GM12878 (cell line): ENCODE data around the gene HTD2. TPM values are rescaled to one million over a fixed set of nuclear protein-coding genes. Genes with fewer than 3 reads are reported as not detected.
A peak's percentile ranks its signal among the peaks of the same experiment; 100 is the strongest.

Experiments
- ATAC-seq: fragments of 200-7000 bp; cut with Tn5 transposase; 3 replicates; pipeline ENCODE4 v1.9.1; 2020; ENCODE audit warnings: mild to moderate bottlenecking, moderate library complexity
- BruUV-seq: library from RNA; stranded (reverse); fragments of 400-500 nt; replicated peaks from 2 replicates; lab custom pipeline; 2021; lab: Mats Ljungman, UMichigan
- CTCF ChIA-PET: fragments of 300-600 bp; sonication (Branson Sonifier 250); formaldehyde crosslinking; extraction: SDS; loops from one replicate; lab custom pipeline; 2021; ENCODE audit warnings: inconsistent platforms; lab: Yijun Ruan, JAX
- POLR2A ChIA-PET: fragments of 350-600 bp; formaldehyde crosslinking; extraction: SDS; loops from one replicate; lab custom pipeline; 2021; ENCODE audit warnings: inconsistent platforms; lab: Charles Lee
- RAD21 ChIA-PET: fragments of 300-600 bp; sonication (Branson Sonifier 250); formaldehyde crosslinking; loops from one replicate; lab custom pipeline; 2023; ENCODE audit warnings: antibody characterized with exemption; ENCODE audit not compliant: unreplicated experiment; lab: Charles Lee
- SMC1A ChIA-PET: fragments of 300-600 bp; sonication (Branson Sonifier 250); formaldehyde crosslinking; loops from one replicate; lab custom pipeline; 2023; ENCODE audit not compliant: unreplicated experiment, uncharacterized antibody; lab: Charles Lee
- DNase-seq: peaks from one replicate; pipeline ENCODE4 v3.0.0-alpha.2; 2011; ENCODE audit warnings: low read depth, low spot score
- FAIRE-seq: peaks from 3 replicates; lab custom pipeline; 2011; peaks lifted over from hg19 to GRCh38; lab: Jason Lieb, UNC
- H2AFZ ChIP-seq: 2 replicates; pipeline ENCODE4 v1.6.0; 2011; ENCODE audit warnings: low read depth, low read length, control low read depth; ENCODE audit not compliant: control insufficient read depth
- H3K27ac ChIP-seq: 2 replicates; pipeline ENCODE4 v1.5.1; 2011; ENCODE audit warnings: control low read depth; ENCODE audit not compliant: control insufficient read depth, insufficient read depth
- H3K27me3 ChIP-seq, 2 experiments: replicated peaks in 1 of 2; 2 replicates each; pipeline versions ENCODE4 v1.6.0 to v1.6.1; 2011; ENCODE audit warnings: low read length in 1 of 2; ENCODE audit not compliant: control insufficient read depth in 2 of 2, insufficient read depth in 2 of 2
- H3K36me3 ChIP-seq, 2 experiments: 2 replicates each; pipeline ENCODE4 v1.5.1; 2011; ENCODE audit warnings: low read length in 1 of 2; ENCODE audit not compliant: control insufficient read depth in 2 of 2, insufficient read depth in 2 of 2
- H3K4me1 ChIP-seq: 2 replicates; pipeline ENCODE4 v1.6.1; 2011; ENCODE audit warnings: mild to moderate bottlenecking, low read length, moderate library complexity, mixed read lengths; ENCODE audit not compliant: control insufficient read depth, insufficient read depth
- H3K4me2 ChIP-seq: 2 replicates; pipeline ENCODE4 v1.6.0; 2011; ENCODE audit warnings: control low read depth; ENCODE audit not compliant: control insufficient read depth, insufficient read depth
- H3K4me3 ChIP-seq: fragments of 200-600 bp; sonication (generic); 2 replicates; pipeline ENCODE4 v1.5.1; 2016
- H3K79me2 ChIP-seq: 2 replicates; pipeline ENCODE4 v1.6.0; 2011; ENCODE audit warnings: low read length; ENCODE audit not compliant: control insufficient read depth, insufficient read depth
- H3K9ac ChIP-seq: 2 replicates; pipeline ENCODE4 v1.8.0; 2011; ENCODE audit warnings: low read length, control low read depth, mixed read lengths; ENCODE audit not compliant: control insufficient read depth, insufficient read depth
- H3K9me3 ChIP-seq: replicated peaks from 3 replicates; pipeline ENCODE4 v1.5.1; 2011; ENCODE audit warnings: mild to moderate bottlenecking, low read length; ENCODE audit not compliant: control insufficient read depth, insufficient read depth
- H4K20me1 ChIP-seq: 2 replicates; pipeline ENCODE4 v1.6.0; 2011; ENCODE audit not compliant: control insufficient read depth, insufficient read depth
- CHD2 ChIP-seq: IDR thresholded peaks from 2 replicates; pipeline ENCODE4 v1.6.1; 2011; ENCODE audit warnings: low read depth, low read length, improper control_type of control experiment, borderline replicate concordance
- FOS ChIP-seq: IDR thresholded peaks from 3 replicates; pipeline ENCODE4 v1.6.1; 2011; ENCODE audit warnings: borderline replicate concordance; ENCODE audit not compliant: insufficient read length; ENCODE audit errors: extremely low read depth
- NR2C1 ChIP-seq: fragments of 450-650 bp; IDR thresholded peaks from 2 replicates; pipeline ENCODE4 v1.6.1; 2017; ENCODE audit warnings: antibody characterized with exemption, mild to moderate bottlenecking, moderate library complexity
- NRF1 ChIP-seq: conservative IDR thresholded peaks from 2 replicates; pipeline ENCODE4 v1.6.1; 2011; ENCODE audit warnings: mild to moderate bottlenecking, low read depth, low read length, improper control_type of control experiment
- POLR2AphosphoS2 ChIP-seq: IDR thresholded peaks from 2 replicates; pipeline ENCODE4 v1.6.1; 2011; ENCODE audit warnings: low read depth, mild to moderate bottlenecking, low read length, improper control_type of control experiment, moderate library complexity
- RAD51 ChIP-seq: fragments of 450-650 bp; IDR thresholded peaks from 2 replicates; pipeline ENCODE4 v1.6.1; 2016; ENCODE audit warnings: moderate library complexity, mild to moderate bottlenecking, inconsistent platforms
- RUNX3 ChIP-seq: IDR thresholded peaks from 2 replicates; pipeline ENCODE4 v1.6.1; 2012; ENCODE audit warnings: low read length, inconsistent platforms
- SREBF1 ChIP-seq: IDR thresholded peaks from 2 replicates; pipeline ENCODE4 v1.6.1; 2012; ENCODE audit warnings: mild to moderate bottlenecking, low read length
- SUZ12 ChIP-seq: fragments of 200-600 bp; sonication (generic); IDR thresholded peaks from one replicate; pipeline ENCODE4 v1.6.1; 2018; ENCODE audit warnings: antibody characterized with exemption, mild to moderate bottlenecking; ENCODE audit not compliant: unreplicated experiment
- ZNF207 ChIP-seq: fragments of 450-650 bp; IDR thresholded peaks from 2 replicates; pipeline ENCODE4 v1.6.1; 2014; ENCODE audit warnings: antibody characterized with exemption, mild to moderate bottlenecking, borderline replicate concordance
- ZNF24 ChIP-seq: fragments of 450-650 bp; IDR thresholded peaks from 2 replicates; pipeline ENCODE4 v1.6.1; 2017; ENCODE audit warnings: antibody characterized with exemption, mild to moderate bottlenecking
- ZZZ3 ChIP-seq: IDR thresholded peaks from 2 replicates; pipeline ENCODE4 v1.6.1; 2011; ENCODE audit warnings: low read depth; ENCODE audit not compliant: control insufficient read depth, insufficient read length
- WGBS: methylation state at CpG from one replicate; pipeline ENCODE4 v1.1.6; 2016; ENCODE audit warnings: low lambda C conversion rate; ENCODE audit not compliant: insufficient replicate concordance, insufficient coverage; ENCODE audit errors: missing lambda C conversion rate; 5-methylcytosine and 5-hydroxymethylcytosine counted together
- in situ Hi-C: fragments of 300-500 bp; cut with MboI; formaldehyde crosslinking; loops from 9 replicates; pipeline ENCODE4 v1.14.3; 2018; ENCODE audit warnings: mixed read lengths
- intact Hi-C: fragments of 100-400 bp; cut with micrococcal nuclease; formaldehyde crosslinking; loops from one replicate; pipeline ENCODE4 v1.14.2; 2022; ENCODE audit not compliant: unreplicated experiment
- polyA plus RNA-seq, 11 experiments: library from polyadenylated mRNA; depleted of rRNA in 4 of 11; unstranded in 6 of 11; stranded (reverse) in 5 of 11; fragments of >200 nt; fragmentation: Nextera tagmentation in 4 of 11; fragmentation: Illumina TruSeq in 1 of 11; extraction: Ambion mirVana in 4 of 11; extraction: Trizol in 1 of 11; gene quantifications; 1 replicate in 1 of 11; 2 replicates in 10 of 11; pipeline versions ENCODE4 v1.2.1 to v1.2.3, GENCODE V29; 2011 to 2016; ENCODE audit warnings: inconsistent platforms in 2 of 11, missing spikeins in 2 of 11, low read depth in 1 of 11
- total RNA-seq, 4 experiments: library from RNA; depleted of rRNA in 3 of 4; stranded (reverse); fragments of >200 nt in 3 of 4; fragmentation: Illumina TruSeq in 1 of 4; extraction: Trizol in 1 of 4; gene quantifications; 2 replicates each; pipeline versions ENCODE4 v1.2.1 to v1.2.3, GENCODE V29; 2013 to 2021
- TF ChIP-seq, protein P1 (sequence below): fragments of 450-650 bp; conservative IDR thresholded peaks from 2 replicates; pipeline ENCODE4 v1.6.1; 2017; ENCODE audit warnings: mild to moderate bottlenecking, moderate library complexity

The HTD2 gene
- total and polyA plus RNA-seq, 10 of the 15 experiments (the other 5 are each of a cell fraction or from before 2014, with no cell fraction given), result 5.9 to 24.7 (median 9.5) TPM

DNA sequence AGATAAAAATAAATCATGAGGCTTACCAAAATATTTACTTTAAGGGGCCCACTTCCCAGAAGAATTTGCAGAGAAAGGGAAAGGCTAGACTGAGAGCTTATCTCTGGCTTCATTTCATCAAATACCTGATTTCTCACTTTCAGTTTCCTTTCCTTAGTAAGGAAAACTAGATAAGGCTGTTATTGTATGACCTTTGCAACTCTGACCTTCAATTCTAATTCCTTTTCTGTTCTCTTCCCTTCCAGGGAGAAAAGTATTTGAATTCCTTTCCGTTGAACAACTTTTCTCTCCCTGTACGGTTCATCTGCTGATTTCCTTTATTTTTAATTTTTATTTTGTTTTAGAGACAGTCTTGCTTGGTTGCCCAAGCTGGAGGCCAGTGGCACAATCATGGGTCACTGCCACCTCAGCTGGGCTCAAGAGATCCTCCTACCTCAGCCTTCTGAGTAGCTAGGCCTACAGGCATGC lies 19.2 kb downstream of the HTD2 start:
- peak; percentile 44 for FAIRE-seq
- H3K4me2 ChIP-seq, result no peak overlapping the region
- ChIA-PET SMC1A (interaction anchor here (0.9 to 3.8 kb wide), 15 partner anchors 9 to 194 kb away, joined by 3 to 26 read pairs (median 5); partner anchors contain the start of genes HTD2, KCTD6, PXK and RPP14), POLR2A (interaction anchor here (0.7 to 1.9 kb wide), 6 partner anchors 8 to 166 kb away, joined by 3 to 6 read pairs (median 5); partner anchors contain the start of genes HTD2 and RPP14), RAD21 (interaction anchor here (0.6 to 1.9 kb wide), 9 partner anchors 9 to 166 kb away, joined by 3 to 7 read pairs (median 4); partner anchors contain the start of gene KCTD6), CTCF (interaction anchor here (0.6 to 13.0 kb wide), 11 partner anchors 10 to 305 kb away, joined by 3 to 112 read pairs (median 4); partner anchors contain the start of genes HTD2 and RPP14)
- no peaks in the 10 kb centered on the region for H3K27me3 ChIP-seq
- no peak overlapping the region for H2AFZ ChIP-seq
- H3K79me2 ChIP-seq, result no peaks in the 10 kb centered on the region
- in situ Hi-C loops, result loop anchor here (5.0 to 10.0 kb wide), 3 partner anchors 87 to 209 kb away; partner anchors contain the start of gene ACOX2
- H3K9ac ChIP-seq, result no peak overlapping the region
- no peak overlapping the region for H3K27ac ChIP-seq
- 55% methylated on average over 2 of the region's 2 CpGs for WGBS
- H4K20me1 ChIP-seq, result no peaks in the 10 kb centered on the region
- TF ChIP-seq NR2C1, result peak; percentile 13; the same call in 1 of the 2 replicates
- no peak for TF ChIP-seq SUZ12
- no peak overlapping the region for H3K4me3 ChIP-seq
- BruUV-seq, result no TSS peak
- H3K4me1 ChIP-seq, result peaks cover 17% of the 10 kb centered on the region
- no peak for DNase-seq
- H3K36me3 ChIP-seq, result no peaks in the 10 kb centered on the region; a peak in 1 of 4 replicates
- H3K9me3 ChIP-seq, result no peaks in the 10 kb centered on the region
- peak; percentile 24; the same call in 1 of the 3 replicates for ATAC-seq
- intact Hi-C loops, result no loop called here

DNA sequence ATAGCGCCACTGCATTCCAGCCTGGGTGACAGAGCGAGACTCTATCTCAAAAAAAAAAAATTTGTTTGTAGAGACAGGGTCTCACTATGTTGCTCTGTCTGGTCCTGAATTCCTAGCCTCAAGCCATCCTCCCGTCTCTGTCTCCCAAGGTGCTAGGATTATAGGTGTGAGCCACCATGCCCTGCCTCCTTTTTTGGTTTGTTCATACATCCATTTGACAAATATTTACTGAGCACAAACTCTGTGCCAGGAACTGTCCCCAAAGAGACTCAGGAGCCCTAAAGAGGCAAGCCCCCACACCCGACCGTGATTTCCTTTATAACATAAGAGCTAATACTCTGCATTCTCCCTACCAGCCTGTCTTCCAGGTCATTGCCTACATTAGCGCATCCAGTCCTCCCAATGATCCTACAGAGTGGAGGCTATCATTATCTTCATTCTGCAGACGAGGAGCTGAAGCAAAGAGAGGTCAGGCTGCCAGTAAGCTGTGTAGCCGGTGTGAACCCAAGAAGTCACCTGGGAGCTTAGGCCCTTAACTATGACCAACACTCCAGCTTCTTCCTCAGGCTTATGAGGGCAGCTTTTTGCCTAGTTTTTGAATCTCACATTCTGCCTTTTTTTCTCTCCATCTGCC lies 20.1 kb downstream of the HTD2 start:
- no peaks in the 10 kb centered on the region for H3K27me3 ChIP-seq
- no peak overlapping the region for H3K27ac ChIP-seq
- no peaks in the 10 kb centered on the region for H3K79me2 ChIP-seq
- H2AFZ ChIP-seq, result no peak overlapping the region
- FAIRE-seq (no peak), DNase-seq (no peak), ATAC-seq (no peak)
- H3K4me3 ChIP-seq, result no peak overlapping the region
- peaks cover 17% of the 10 kb centered on the region for H3K4me1 ChIP-seq
- no peak for TF ChIP-seq RAD51
- no peak for TF ChIP-seq FOS
- TF ChIP-seq RUNX3, result no peak
- TF ChIP-seq CHD2, result no peak
- TF ChIP-seq ZNF24, result no peak
- no peak for TF ChIP-seq SREBF1
- TF ChIP-seq POLR2AphosphoS2, result no peak
- no peak for TF ChIP-seq NRF1
- no peak for TF ChIP-seq NR2C1
- no peak for TF ChIP-seq ZNF207
- TF ChIP-seq, protein P1, sequence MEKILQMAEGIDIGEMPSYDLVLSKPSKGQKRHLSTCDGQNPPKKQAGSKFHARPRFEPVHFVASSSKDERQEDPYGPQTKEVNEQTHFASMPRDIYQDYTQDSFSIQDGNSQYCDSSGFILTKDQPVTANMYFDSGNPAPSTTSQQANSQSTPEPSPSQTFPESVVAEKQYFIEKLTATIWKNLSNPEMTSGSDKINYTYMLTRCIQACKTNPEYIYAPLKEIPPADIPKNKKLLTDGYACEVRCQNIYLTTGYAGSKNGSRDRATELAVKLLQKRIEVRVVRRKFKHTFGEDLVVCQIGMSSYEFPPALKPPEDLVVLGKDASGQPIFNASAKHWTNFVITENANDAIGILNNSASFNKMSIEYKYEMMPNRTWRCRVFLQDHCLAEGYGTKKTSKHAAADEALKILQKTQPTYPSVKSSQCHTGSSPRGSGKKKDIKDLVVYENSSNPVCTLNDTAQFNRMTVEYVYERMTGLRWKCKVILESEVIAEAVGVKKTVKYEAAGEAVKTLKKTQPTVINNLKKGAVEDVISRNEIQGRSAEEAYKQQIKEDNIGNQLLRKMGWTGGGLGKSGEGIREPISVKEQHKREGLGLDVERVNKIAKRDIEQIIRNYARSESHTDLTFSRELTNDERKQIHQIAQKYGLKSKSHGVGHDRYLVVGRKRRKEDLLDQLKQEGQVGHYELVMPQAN, result no peak
- no peak for TF ChIP-seq ZZZ3
- H3K36me3 ChIP-seq, result no peaks in the 10 kb centered on the region
- RAD21 ChIA-PET, result interaction anchor here (1.2 kb wide), 1 partner anchor 89 kb away, joined by 3 read pairs; no protein-coding TSS in a partner anchor
- H3K9me3 ChIP-seq, result no peaks in the 10 kb centered on the region
- intact Hi-C loops, result no loop called here
- no peak overlapping the region for H3K9ac ChIP-seq
- no peak overlapping the region for H3K4me2 ChIP-seq
- POLR2A ChIA-PET, result no interaction called here
- no peaks in the 10 kb centered on the region for H4K20me1 ChIP-seq
- BruUV-seq, result no TSS peak
- 90% methylated on average over 8 of the region's 8 CpGs for WGBS
- in situ Hi-C loops, result loop anchor here (5.0 to 10.0 kb wide), 3 partner anchors 86 to 208 kb away; partner anchors contain the start of gene ACOX2
- SMC1A ChIA-PET, result interaction anchor here (0.7 to 2.6 kb wide), 8 partner anchors 8 to 309 kb away, joined by 3 to 13 read pairs (median 4); partner anchors contain the start of genes HTD2, KCTD6 and RPP14
- CTCF ChIA-PET, result interaction anchor here (13.0 kb wide), 1 partner anchor 88 kb away, joined by 112 read pairs; no protein-coding TSS in a partner anchor
